ENCODE data around the gene ARSJ.

Gene ARSJ

DNA sequence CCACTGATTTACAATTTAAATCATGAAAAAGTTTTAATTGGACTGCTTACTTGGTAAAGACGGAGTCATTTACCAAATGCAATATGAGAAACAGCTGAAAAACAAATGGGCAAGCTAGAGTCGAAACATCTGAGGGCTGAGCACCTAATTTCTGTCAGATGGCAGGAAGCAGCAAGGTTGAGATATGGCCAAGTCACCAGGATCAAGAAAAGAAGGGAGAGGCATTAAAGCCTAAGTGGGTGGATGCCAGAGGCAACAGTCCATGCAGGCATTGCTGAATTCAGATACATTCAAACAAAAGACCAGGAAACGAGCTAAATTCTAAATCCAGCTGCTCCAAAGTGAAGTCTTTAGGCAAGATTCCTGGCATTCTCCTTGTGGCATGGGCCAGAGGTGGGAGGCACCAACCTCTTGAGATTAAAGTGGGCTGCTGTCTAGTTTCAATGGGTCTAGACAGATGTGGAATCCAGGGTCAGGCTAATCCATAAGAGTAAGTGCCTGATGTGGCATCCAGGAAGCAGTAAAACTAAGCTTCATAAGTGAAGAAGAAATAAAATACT, 8.0 kb upstream of the ARSJ start:
- no peak for DNase-seq

DNA sequence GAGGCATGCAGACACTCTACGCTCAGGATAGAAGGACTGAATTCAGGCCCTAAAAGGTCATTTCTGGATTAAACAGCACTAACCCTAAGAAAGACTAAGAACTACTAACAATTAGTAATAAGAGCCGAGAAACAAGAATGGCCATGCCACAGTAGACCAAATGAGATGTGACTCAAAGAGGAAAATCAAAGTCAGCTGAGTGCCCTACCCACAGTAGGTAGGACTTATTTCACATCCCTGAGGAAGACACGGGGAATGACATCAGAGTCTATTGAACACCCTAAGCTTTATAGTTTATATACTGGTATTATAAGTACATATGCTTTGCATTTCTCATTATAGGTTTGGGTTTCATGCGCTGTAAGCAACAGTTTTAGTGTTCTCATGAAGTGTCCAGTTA, 2.7 kb upstream of the ARSJ start:
- DNase-seq, result no peak

DNA sequence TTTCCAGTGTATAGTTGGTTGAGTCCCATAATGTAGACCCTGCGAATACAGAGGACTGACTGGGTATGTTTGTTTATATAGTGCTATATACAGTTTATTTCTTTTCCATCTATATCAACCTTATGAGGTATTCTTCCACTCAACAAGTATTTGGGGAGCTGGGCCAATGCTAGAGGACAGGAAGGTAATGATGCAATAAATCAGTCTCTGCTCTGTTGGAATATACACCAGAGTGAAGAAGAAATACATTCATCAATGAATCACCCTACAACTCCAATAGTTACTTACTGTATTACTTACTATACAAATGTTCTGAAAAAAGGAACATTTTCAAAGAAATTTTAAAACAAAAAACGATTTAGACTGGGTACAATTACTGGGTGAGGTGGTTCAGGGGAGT, 2.1 kb upstream of the ARSJ start:
- DNase-seq, result peak; percentile 41

DNA sequence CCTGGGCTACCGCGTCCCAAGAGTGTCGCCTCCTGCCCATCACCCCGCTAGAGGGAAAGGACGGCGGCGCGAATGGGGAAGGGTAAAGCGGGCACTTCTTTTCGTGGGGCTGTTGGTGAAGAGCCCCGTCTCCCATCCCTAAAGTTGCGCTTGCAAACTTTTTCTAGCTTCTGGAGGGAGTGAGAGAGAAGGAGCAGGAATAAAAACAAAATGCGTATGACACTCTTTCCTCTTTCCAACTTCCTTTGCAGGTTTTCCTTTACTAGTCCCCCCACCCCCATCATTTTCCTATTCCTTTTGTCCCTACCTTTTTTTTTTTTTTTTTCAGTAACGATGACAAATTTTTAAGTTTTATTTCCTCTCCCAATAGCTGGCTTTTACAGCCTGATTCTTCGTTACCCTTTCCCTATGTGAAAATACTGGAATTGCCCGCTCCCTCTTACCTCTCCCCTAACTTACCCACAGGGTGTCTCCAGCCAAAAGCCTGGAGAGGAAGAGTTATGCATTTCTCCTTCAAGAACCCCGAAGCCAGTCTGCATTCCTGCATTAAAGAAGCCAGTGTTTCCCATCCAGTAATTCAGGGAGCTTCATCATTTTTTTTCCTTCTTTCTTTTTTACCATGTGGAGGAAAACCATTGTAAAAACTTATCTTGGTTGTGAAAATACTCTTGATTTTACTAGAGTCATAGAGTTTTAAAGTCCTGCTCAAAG, 613 bp upstream of the ARSJ start:
- DNase-seq, result peak; percentile 64

DNA sequence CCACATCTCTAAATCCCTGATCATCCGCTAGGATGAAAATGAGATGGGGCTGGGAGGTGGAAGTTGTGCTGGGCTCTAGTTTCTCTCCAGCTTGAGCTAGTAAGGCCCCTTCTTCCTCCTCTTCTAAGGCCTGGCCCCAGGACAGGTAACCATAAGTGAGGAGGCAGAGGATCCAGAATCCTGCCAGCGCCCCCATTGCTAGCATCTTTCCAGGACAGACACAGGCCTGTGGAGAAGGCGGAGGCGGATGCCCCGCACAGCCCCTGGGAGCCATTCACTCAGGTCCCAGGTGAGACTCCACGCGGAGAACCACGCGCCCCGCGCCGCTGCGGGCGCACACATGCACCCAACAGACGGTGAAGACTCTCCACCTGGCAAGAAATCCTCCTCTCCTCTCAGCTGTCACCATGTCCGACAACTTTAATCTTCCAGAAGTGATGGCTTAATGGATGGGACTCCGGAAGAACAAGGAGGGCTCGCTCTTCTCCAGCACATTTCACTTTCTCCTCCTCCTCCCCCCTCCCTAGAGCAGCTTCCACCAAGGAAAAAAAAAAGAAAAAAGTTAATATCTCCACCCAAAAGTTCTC, 793 bp downstream of the ARSJ start:
- peak; percentile 24 for DNase-seq

DNA sequence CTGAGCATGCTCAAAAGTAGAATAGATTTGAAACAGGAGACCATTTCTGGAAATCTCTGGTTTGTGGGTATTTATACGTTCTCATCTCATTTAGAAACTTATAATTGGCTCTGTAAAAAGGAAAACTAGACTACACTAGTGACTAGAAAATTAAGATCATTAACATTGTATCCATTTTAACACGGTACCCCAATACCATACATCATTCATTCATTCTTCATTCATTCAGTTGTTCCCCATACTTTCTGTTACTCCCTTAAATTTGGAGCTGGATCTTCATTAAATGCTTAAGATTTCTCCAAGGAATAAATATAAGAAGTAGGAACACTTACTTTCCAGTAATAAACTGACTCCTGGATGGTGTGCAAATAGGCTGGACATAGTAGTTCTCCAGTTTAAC, 1.3 kb downstream of the ARSJ start:
- DNase-seq, result no peak

DNA sequence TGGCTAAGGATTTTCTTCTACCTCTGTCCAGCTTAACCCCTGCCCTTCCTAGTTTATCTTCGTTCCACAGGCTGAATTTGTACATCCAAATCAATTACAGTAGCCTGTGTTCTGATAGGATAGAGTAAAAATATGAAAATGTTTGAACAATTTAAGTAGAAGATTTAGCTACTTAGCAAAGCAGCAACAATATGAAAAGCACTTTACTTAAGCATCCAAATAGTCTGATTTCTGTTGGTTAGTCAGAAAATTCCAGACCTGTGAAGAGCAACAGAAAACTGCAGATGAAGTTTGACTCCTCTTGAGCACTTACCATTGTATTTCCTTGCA, 2.0 kb downstream of the ARSJ start:
- peak; percentile 17 for DNase-seq

DNA sequence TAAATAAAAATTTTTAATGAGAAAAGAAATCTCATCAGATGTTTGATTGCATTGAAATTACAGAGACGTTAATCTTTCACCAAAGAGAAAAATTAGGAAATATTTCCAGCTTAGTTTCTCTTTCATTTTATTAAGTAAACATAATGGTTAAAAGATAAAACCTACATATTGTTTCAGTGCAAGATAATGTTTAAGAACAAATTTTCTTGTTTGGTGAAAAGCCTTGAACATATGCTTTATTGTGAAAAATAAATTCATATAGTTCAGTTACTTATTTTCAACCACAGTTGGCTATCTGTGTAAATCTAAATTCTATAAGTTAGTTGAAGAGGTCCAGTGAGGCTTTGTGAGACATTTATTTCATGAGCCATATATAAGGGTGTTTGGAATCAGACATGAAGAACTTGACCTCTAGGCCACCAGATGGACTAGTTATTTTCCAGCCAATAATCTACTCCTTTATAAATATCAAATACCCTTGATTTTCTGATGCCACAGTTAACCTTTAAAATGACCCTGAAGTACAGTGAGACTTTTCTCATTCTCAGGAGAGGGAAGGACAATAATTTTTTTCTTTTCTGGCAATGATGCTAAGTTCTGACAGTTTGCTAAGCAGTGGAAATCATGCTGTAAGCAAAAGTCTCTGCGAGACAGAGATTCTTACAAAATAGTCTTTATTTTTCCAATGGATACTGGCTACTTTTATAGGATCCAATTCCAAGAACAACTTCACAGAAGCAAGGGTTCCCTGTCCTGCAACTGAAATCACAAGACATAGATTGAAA, 2.5 kb downstream of the ARSJ start:
- DNase-seq, result peak; percentile 11

DNA sequence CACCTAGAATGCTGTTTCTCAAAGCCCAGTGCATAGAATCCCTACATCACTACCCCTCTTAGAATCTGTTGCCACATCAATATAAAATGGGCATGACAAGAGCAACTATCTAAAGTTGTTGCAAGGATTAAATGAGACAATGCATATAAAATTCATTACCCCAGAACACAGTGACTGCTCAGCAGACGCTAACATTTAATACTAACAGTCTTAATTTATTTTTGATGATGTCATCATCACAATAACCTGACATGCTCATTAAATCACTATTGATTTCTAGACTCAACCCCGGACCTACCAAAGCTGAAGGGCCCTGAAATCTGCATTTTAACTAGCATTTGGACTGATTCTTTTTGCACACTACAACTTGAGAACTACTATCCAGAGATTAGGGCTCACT, 3.9 kb downstream of the ARSJ start:
- DNase-seq, result no peak

DNA sequence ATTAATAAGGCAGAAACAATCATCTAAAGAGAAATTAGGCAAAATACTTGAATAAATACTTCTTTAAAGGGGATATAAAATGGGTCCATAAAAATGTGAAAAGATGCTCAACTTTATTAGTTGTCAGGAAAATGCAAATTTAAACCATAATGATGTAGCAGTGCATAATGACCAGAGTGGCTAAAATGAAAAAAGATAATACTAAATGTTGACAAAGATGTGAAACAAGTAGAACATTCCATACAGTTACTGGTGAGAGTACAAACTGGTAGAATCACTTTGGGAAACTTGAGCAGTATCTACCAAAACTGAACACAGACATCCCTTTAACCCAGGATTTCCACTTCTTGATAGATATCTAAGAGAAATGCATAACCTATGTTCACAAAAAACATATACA, 5.0 kb downstream of the ARSJ start:
- no peak for DNase-seq

DNA sequence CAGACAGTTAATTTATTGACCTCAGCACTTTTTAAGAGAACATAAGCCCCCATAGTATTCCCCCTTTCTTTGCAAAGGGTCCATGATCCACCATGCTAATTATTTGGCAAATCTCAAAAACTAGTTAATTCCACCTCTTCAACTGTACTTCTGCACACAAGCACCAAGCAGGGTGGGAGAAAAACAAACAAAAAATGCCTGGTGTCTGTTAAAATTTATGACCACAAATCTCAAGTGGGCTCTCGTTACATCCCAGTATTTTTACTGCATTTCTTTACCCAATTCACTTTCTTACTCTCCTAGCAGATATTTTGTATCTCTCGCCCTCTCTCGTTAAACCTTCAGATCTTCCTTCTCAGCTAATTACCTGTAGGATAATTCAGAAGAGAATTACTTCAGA, 6.1 kb downstream of the ARSJ start:
- no peak for DNase-seq

DNA sequence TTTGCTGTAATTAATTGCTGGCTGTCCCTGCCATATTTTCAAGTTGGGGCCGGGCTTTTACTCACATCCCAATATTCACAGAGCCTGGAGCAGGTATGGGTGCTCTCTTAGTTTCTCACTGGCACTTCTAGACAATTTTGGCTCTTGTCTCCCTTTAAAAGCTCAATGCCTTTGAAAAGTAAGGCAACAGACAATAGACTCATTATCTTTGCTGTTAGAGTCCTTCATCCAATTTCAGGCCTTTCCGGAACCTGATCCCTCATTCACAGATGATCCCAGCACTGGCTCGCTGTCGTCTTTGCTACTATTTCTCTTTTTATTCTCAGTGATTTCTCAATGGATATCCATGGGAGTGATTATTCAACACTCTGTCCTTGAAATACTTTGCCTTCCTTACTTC, 6.7 kb downstream of the ARSJ start:
- no peak for DNase-seq

DNA sequence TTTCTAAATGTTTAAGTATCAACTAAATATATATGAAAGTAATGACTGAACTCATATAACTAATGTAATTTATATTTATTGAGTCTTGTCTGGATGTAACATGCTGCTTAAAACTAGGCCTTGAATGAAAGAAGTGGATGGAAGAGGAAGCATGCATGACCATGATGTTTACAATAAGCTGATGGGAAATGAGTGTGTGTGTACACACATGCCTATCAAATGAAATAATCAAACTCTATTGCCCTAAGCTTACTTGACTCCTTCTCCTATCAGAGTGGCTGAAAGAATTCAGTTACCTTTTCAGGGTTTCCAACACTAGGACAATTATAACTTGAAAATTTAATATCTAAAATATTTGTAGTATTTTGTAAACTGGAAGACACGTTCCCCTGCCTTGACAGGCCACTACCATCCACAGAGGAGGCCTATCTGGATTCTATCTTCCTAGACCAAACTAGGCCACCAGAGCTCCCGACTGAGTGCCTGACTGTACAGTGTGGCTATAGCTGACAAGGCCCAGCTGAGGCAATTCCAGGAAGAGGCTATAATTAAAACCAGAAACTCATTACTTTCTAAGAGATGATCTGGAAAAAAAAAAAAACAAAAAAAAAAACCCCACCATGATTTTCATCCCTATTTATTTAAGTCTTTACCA, 7.6 kb downstream of the ARSJ start:
- peak; percentile 78 for DNase-seq

DNA sequence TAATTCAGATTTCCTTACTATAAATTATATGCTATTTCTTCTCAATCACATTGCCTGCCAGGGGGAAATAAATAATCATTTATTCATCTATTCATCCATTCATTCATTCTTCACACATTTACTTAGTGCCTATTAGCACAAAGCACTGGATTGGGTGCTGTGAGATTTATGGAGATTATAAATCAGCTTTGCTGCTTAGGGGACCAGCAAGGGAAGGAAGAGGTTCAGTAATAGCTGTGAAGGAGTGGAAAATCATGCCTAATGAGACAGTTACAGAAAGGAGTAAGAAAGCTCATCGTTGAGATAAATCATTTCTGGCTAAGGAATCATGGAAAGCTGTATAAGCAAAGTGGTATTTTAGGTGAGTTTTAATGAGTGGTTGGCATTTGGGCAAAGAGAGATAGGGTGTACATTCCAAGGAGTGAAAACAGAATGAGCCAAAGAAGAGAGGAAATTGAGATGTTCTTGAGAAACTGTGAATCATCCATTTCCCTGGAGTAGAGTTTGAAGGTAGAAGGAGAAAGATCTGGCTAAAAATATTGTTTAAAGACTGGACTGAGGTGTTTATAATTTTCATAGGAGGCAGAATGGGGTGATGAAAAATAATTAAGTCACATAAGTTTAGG, 9.6 kb downstream of the ARSJ start:
- no peak for DNase-seq

DNA sequence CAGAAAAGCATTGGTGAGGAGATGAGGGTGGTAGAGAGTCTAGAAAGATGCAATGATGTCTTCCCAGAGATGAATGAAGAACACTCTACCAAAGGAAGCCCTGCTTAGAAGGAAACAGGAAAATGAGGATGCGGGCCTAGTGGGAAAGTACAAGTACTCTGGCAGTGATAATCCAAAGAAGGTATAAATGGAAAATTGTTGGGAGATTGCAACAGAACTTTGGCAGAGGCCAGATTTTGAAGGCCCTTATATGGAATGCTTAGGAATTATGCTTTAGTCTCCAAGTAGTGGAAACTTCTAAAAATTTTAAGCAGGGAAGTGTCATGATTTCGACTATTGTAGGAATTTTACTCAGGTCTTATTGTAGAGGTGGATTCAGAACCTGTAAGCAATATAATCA, 11.0 kb downstream of the ARSJ start:
- peak; percentile 49 for DNase-seq

DNA sequence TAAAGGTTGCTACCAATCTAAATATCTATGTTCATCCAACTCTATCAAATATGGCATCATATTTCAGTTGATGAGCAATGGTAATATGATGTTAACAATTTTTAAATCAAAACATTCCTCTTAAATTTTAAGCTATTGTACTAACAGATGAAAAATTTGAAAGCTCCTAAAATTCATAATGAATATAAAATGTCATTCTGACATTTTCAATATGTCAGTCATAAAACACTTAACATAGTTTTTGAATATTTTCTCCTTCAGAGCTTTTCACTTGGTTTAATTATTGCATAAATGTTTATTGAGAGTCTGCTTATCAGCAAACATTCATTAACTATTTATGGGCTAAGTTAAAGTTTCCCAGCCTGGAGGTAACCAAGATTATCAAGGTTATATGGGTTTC, 11.8 kb downstream of the ARSJ start:
- no peak for DNase-seq

DNA sequence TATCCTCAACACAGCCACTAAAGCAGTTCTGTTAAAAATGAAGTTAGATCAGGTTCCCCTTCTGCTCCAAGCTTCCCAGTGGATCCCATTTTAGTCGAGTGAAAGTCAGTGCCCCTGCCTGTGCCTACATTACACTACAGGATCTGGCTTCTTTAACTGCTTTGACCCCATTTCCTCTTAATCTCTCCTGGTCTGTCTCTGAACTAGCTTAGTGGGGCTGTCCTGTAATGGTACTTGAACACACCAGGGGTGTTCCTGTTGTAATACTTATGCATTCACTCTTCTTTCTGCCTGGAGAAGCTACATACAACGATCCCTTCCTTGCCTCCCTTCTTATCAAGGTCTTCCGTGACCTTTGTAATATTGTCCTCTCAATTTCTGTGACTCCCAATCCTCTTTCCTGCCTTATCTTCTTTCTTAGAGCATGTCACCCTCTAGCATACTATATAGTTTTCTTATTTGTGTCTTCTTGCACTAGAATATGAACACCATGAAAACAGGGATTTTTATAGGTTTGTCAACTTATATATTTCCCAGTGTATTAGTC, 16.7 kb downstream of the ARSJ start:
- no peak for DNase-seq

DNA sequence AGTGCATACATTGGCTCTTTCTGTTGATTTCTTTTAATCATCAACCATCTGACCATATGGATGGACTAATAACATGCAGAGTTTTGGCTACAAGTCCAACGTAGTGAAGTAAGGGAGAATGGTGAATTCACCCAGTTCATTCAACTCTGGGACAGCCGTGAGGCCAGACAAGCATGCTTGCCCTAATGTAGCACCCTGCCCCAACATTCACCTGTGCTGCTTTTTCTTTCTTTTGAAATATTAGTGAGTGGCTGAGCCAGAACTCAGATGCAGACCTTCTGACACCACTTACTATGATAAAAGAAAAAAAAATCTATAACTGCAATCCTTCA, 17.5 kb downstream of the ARSJ start:
- DNase-seq, result no peak

DNA sequence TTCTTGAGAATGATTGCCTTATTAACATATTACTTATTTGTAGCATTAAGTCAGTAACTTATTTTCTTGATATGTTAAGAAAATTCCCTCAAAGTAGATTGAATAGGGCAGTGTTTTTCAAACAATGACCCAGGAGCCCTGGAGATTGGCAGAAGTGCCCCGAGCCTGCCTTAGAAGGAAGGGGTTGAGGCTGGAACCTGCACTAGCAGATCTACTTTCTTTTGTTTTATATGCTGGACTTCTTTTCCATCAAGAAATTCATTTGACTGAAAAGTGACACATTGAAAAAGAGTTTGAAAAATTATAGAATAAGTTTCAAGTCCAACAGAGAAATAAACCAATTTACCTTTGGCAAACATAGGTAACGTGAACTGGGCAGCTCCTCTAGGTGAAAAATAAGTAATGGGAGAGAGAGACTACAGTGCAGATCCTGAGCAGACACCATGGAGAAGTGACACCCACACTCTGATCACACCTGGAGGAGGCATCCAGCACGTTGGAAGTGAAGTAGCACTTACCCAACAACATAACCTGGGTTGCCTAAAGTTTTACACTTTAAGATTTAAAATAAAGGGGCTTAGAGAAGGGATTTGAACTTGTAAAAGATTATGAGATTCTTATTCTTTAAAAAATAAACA, 18.6 kb downstream of the ARSJ start:
- DNase-seq, result no peak

DNA sequence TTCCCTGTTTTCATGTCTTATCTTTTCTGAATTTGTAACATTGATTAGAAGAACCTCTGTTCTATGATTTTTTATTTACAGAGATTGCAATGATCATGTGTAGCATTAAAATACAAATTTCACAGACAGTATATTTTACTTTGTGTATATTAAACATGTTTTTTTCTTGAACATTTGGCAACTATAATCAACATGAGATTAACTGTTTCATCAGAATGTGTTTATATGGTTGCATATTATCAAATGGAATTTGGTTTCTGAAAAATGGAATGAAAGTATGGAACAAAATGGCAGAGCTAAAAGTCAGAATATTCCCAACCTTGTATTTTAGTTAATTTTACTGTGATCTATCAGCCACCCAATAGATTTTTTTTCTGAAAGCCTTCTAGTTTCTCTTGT, 19.9 kb downstream of the ARSJ start:
- DNase-seq, result no peak

DNA sequence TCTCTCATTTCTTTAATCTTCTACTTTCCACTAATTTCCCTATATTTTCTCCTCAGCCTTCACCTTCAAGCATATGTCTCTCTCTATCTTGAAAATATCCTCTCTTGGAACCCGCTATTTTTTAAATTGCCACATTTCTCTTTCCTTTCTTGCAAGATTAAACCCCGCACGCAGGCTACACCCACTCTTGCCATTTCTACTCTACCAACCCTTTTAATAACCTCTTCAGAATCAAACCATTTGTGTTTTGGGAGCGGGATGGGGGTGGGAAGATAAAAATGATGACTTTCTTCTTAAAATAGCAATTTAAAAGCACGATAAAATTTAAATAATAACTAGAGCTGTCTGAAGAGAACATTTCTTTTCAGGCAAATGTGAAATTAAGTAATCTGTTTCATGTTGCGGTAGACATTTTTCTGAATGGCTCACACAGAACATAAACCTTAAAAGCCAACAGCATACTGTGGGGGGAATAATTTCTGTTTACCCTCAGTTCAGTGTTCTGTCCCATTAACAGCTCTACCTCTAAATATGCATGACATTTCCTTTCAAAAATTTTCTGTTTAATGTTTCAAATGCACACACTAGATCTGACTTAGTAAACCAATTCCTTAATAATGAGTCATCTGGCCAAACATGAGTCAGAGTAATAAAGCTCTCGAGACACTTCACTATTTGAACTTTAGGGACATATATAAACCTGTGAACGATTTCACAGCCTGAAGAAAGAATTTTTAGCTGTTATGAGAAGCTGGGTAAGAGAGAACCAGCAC, 20.5 kb downstream of the ARSJ start:
- peak; percentile 97 for DNase-seq

Measured in fibroblast of skin of scalp (primary cell).